ENCODE data around the gene ATP8B3. TPM values are rescaled to one million over a fixed set of nuclear protein-coding genes. Genes with fewer than 3 reads are reported as not detected.

ATP8B3 gene
- total and polyA plus RNA-seq, 10 of the 15 experiments (the other 5 are each of a cell fraction or from before 2014, with no cell fraction given) = 0.13 to 1.7 (median 0.52) TPM

DNA sequence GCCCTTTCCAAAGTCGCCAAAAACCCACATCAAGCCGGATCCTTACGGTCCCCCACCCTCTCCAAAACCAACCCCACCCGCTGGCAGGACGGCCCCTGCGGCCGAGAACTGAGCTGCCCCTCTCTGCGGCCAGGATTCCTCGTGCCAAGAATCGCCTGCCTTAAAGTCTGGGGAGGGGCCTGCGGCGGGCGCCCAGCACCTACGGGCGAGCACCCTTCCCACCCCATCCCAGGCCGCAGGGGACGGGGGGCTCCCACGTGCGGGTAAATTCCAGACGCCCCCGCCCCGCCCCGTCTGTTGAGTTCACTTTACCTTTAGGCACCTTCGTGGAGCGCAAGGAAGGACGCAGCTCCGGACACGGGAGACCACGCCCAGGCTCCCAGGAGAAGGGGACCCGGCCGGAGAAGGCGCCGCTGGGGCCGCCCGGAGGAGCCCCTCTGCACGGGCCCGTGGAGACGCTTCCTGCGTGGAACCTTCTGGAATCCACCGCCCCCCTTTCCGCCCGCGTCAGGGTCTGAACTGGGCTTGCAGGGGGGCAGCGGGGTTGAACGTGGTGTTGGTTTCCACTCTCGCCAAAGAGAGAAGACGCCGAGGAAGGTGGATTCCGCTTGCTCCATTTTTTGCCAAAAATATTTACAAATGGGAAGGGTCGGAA lies 36.0 kb downstream of the ATP8B3 start (continued):
- TF ChIP-seq, protein P1, sequence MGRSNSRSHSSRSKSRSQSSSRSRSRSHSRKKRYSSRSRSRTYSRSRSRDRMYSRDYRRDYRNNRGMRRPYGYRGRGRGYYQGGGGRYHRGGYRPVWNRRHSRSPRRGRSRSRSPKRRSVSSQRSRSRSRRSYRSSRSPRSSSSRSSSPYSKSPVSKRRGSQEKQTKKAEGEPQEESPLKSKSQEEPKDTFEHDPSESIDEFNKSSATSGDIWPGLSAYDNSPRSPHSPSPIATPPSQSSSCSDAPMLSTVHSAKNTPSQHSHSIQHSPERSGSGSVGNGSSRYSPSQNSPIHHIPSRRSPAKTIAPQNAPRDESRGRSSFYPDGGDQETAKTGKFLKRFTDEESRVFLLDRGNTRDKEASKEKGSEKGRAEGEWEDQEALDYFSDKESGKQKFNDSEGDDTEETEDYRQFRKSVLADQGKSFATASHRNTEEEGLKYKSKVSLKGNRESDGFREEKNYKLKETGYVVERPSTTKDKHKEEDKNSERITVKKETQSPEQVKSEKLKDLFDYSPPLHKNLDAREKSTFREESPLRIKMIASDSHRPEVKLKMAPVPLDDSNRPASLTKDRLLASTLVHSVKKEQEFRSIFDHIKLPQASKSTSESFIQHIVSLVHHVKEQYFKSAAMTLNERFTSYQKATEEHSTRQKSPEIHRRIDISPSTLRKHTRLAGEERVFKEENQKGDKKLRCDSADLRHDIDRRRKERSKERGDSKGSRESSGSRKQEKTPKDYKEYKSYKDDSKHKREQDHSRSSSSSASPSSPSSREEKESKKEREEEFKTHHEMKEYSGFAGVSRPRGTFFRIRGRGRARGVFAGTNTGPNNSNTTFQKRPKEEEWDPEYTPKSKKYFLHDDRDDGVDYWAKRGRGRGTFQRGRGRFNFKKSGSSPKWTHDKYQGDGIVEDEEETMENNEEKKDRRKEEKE (IDR thresholded peaks at IDR 0.05) = no peak
- TF ChIP-seq, protein P2, sequence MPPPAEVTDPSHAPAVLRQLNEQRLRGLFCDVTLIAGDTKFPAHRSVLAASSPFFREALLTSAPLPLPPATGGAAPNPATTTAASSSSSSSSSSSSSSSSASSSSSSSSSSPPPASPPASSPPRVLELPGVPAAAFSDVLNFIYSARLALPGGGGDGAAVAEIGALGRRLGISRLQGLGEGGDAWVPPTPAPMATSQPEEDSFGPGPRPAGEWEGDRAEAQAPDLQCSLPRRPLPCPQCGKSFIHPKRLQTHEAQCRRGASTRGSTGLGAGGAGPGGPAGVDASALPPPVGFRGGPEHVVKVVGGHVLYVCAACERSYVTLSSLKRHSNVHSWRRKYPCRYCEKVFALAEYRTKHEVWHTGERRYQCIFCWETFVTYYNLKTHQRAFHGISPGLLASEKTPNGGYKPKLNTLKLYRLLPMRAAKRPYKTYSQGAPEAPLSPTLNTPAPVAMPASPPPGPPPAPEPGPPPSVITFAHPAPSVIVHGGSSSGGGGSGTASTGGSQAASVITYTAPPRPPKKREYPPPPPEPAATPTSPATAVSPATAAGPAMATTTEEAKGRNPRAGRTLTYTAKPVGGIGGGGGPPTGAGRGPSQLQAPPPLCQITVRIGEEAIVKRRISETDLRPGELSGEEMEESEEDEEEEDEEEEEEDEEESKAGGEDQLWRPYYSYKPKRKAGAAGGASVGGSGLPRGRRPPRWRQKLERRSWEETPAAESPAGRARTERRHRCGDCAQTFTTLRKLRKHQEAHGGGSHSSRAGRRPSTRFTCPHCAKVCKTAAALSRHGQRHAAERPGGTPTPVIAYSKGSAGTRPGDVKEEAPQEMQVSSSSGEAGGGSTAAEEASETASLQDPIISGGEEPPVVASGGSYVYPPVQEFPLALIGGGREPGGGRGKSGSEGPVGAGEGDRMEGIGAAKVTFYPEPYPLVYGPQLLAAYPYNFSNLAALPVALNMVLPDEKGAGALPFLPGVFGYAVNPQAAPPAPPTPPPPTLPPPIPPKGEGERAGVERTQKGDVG (CRISPR knock-in tag; IDR thresholded peaks at IDR 0.05) = no peak

DNA sequence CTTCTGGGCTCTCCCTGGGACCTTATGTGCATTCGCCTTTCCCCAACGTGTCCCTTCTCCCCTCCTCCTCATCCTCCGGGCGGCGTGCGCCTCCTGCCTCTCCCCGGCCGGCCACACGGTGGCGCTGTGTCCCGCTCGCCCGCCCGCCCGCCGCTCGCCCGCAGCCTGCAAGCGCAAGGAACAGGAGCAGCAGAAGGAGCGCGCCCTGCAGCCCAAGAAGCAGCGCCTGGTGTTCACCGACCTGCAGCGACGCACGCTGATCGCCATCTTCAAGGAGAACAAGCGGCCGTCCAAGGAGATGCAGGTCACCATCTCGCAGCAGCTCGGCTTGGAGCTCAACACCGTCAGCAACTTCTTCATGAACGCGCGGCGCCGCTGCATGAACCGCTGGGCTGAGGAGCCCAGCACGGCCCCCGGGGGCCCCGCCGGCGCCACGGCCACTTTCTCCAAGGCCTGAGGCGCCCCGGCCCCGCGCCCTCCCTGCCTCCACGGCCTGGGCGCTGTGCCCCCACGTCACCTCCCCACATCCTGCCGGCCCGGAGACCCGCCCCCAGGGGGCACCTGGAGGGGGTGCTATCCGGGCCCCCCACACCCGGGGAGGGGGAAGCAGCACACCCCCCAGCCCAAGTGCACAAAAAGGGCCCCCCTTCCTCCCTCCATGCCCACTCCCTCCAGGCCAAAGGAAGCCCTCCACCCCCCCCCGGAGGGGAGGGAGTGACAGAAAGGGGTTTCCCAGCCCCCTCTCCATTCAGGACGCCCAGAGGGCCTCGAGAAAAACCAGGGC lies 36.9 kb downstream of the ATP8B3 start:
- BruUV-seq (replicated peaks) = no TSS peak
- WGBS (ENCODE audit: insufficient coverage, insufficient replicate concordance, low lambda C conversion rate, missing lambda C conversion rate) = 33% methylated on average over 18 of the region's 59 CpGs
- SMC1A ChIA-PET (ENCODE audit: uncharacterized antibody, unreplicated experiment) = no interaction called here
- ATAC-seq = peak; percentile 82
- no peaks in the 10 kb centered on the region for H3K79me2 ChIP-seq (ENCODE audit: control insufficient read depth, insufficient read depth, low read length)
- intact Hi-C loops (cut with micrococcal nuclease; ENCODE audit: unreplicated experiment) = no loop called here
- no peak overlapping the region for H3K4me3 ChIP-seq
- FAIRE-seq = no peak
- RAD21 ChIA-PET (ENCODE audit: unreplicated experiment) = no interaction called here
- no peaks in the 10 kb centered on the region for H4K20me1 ChIP-seq (ENCODE audit: control insufficient read depth, insufficient read depth)
- H2AFZ ChIP-seq (ENCODE audit: control insufficient read depth, low read depth, low read length) = no peak overlapping the region
- CTCF ChIA-PET = no interaction called here
- no peaks in the 10 kb centered on the region for H3K4me1 ChIP-seq (ENCODE audit: control insufficient read depth, insufficient read depth, low read length)
- no peak overlapping the region for H3K9ac ChIP-seq (ENCODE audit: control insufficient read depth, insufficient read depth, low read length)
- no peak overlapping the region for H3K4me2 ChIP-seq (ENCODE audit: control insufficient read depth, insufficient read depth)
- in situ Hi-C loops (cut with MboI) = no loop called here
- DNase-seq (ENCODE audit: low read depth, low spot score) = no peak
- POLR2A ChIA-PET = no interaction called here
- H3K9me3 ChIP-seq (replicated peaks; ENCODE audit: control insufficient read depth, insufficient read depth, low read length) = peaks cover 9% of the 10 kb centered on the region
- H3K27me3 ChIP-seq (replicated peaks in 1 of 2; ENCODE audit: control insufficient read depth in 2 of 2, insufficient read depth in 2 of 2, low read length in 1 of 2) = peaks cover 6 to 10% of the 10 kb centered on the region in 2 experiments
- no peak overlapping the region for H3K27ac ChIP-seq (ENCODE audit: control insufficient read depth, insufficient read depth)
- no peaks in the 10 kb centered on the region for H3K36me3 ChIP-seq (ENCODE audit: control insufficient read depth in 2 of 2, insufficient read depth in 2 of 2, low read length in 1 of 2)
- TF ChIP-seq, protein P3, sequence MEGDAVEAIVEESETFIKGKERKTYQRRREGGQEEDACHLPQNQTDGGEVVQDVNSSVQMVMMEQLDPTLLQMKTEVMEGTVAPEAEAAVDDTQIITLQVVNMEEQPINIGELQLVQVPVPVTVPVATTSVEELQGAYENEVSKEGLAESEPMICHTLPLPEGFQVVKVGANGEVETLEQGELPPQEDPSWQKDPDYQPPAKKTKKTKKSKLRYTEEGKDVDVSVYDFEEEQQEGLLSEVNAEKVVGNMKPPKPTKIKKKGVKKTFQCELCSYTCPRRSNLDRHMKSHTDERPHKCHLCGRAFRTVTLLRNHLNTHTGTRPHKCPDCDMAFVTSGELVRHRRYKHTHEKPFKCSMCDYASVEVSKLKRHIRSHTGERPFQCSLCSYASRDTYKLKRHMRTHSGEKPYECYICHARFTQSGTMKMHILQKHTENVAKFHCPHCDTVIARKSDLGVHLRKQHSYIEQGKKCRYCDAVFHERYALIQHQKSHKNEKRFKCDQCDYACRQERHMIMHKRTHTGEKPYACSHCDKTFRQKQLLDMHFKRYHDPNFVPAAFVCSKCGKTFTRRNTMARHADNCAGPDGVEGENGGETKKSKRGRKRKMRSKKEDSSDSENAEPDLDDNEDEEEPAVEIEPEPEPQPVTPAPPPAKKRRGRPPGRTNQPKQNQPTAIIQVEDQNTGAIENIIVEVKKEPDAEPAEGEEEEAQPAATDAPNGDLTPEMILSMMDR (IDR thresholded peaks at IDR 0.05 in 2 of 3, conservative IDR thresholded peaks at IDR 0.05 in 1 of 3; ENCODE audit: control insufficient read depth in 2 of 3, extremely low read depth in 1 of 3, insufficient read depth in 1 of 3, low read depth in 3 of 3, low read length in 3 of 3) = peak; percentile 29 to 45 (median 36); a peak in 5 of 6 replicates
- TF ChIP-seq, protein P4, sequence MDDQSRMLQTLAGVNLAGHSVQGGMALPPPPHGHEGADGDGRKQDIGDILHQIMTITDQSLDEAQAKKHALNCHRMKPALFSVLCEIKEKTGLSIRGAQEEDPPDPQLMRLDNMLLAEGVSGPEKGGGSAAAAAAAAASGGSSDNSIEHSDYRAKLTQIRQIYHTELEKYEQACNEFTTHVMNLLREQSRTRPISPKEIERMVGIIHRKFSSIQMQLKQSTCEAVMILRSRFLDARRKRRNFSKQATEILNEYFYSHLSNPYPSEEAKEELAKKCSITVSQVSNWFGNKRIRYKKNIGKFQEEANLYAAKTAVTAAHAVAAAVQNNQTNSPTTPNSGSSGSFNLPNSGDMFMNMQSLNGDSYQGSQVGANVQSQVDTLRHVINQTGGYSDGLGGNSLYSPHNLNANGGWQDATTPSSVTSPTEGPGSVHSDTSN (IDR thresholded peaks at IDR 0.05; ENCODE audit: insufficient replicate concordance, low read depth, low read length) = no peak
- TF ChIP-seq RAD21 (IDR thresholded peaks at IDR 0.05; ENCODE audit: insufficient read depth, low read depth, low read length) = 0 out of 2 replicates have a peak, but pooled peaks have one; percentile 2

Measured in GM12878 (cell line).